ENCODE results near the gene CAV1.

The CAV1 gene

GRCh38 chr7:116532102-116532688 is 7.4 kb downstream of the CAV1 start:
- no peak for DNase-seq

DNA sequence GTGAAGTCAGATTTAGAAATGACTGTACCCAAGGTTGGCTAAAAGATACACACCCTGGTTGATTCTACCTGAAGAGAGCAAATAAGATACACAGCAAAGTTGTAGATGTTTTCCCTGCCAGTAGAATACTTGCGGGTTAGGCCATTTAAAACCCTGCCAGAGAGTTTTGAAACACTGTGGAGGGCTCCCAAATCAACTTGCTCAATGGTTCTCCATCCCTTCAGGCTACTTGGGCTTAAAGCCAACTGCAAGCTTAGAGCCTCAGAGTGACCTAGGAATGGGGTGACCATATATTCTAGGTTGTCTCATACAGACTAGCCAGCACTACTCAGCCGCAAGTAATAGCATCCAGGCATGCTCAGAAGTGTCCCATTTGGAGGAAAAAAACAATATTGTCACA is 10.0 kb downstream of the CAV1 start:
- no peak for DNase-seq

- DNase-seq, result no peak
Measured at GRCh38 chr7:116535416-116535815, 10.6 kb downstream of the CAV1 start.

GRCh38 chr7:116538138-116538537 is 13.3 kb downstream of the CAV1 start:
- no peak for DNase-seq

GRCh38 chr7:116539879-116540278 is 15.0 kb downstream of the CAV1 start:
- DNase-seq, result no peak

DNA sequence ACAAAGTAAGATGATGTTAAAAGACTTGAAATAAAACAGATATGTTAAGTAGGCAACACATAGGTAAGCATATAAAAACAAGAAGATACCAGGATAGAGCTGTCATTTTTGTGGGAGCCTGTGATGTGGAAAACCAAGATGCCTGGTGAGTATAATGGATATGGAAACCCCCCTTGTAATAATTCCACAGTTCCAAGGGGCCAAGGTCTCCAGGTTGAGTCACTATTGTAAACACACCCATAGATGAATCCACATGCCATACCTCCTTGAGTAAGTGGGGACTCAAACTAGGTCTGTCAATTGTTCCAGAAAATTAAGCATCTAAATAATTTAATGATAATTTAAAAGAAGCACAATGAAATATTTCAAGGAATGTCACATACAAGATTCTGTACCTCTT is 15.9 kb downstream of the CAV1 start:
- no peak for DNase-seq

- DNase-seq, result no peak
Measured at GRCh38 chr7:116541951-116542350, 17.1 kb downstream of the CAV1 start.

DNA sequence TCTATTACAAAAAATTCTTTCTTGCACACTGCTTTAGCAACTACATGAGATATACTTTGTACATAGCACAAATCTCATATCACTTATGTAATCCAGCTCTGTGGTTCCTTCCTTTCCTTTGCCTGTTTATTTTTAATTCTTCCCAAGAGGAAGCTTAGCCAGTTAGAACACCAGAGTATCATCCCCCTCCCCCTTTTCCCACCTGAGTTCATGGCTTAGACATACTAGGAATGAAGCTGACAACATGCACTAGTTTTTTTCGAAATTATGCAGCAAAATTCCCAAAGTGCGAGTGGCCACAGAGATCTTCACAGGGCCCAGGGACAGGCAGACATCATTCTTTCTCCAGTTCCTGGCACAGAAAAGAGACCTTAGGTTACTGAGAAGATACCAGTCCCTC is 17.8 kb downstream of the CAV1 start:
- no peak for DNase-seq

GRCh38 chr7:116543664-116544063 is 18.8 kb downstream of the CAV1 start:
- no peak for DNase-seq

DNA sequence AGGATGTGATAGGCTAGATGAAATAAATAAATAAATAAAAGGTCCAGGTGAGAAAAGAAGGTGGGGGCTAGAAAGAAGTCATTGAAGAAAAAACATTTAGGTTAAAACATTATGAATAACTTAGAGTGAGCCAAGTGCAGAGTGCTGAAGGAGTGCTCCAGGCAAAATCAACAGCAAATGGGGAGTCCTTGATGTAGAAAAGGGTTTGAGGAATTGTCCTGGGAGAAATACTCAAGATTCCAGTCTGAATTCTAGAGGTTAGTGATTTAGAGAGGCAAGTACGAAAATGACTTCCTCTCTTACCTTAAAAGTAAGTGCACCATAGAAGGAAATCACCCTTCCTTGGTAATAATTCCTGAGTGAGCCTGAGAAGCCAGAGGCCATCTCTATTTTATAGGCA is 19.7 kb downstream of the CAV1 start:
- DNase-seq, result no peak

DNA sequence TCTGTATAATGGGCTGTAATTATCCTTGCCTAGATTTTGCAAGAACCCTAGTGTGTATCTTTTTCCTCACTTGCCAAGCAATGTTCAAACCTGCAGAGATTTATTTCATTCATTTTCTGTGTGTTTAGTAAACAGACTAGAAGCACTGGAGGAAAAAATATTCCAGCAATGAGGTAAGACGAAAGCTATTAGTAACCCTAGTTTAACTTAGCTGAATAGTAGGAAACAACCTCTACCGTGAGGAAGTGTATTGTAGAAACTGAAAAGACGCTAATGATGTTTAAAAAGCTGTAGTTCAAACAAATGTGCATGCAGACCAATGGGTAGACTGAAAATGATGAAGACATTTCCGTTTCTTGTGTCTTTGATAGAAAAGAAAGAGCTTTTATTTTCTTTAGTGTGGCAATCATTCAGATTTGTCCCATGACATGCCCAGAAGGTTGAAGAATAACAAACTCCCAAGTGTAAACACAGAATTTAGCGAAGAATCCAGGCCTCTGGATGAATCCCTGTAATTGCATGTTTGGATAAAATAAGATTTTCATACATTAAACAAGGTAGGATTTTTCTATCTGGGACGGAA is 20.7 kb downstream of the CAV1 start:
- DNase-seq, result no peak

GRCh38 chr7:116546054-116546453 is 21.2 kb downstream of the CAV1 start:
- DNase-seq, result no peak

- DNase-seq, result no peak
Measured at GRCh38 chr7:116546916-116547315, 22.1 kb downstream of the CAV1 start.

- peak; percentile 36 for DNase-seq
Measured at GRCh38 chr7:116547347-116547746, 22.5 kb downstream of the CAV1 start.

- no peak for DNase-seq
Measured at GRCh38 chr7:116548506-116548905, 23.7 kb downstream of the CAV1 start.

DNA sequence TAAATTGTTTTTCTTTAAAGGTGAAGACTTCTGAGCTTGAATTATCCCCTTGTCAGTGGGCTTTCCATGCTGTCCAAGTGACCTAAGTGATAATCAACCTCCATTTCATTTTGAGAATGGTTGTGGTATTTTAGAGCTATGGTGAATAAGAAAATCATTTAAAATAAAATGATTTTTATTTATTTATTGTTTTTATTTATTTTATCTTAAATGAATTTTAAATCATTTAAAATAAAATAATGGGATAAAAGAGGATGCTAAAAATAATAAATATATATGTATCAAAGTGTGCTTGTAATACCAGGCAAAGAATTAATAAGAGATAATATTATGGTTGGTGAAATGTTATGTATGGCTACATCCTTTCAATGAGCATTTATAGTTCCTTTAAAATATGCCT is 24.5 kb downstream of the CAV1 start:
- DNase-seq, result no peak

- no peak for DNase-seq
Measured at GRCh38 chr7:116551692-116552091, 26.9 kb downstream of the CAV1 start.

DNA sequence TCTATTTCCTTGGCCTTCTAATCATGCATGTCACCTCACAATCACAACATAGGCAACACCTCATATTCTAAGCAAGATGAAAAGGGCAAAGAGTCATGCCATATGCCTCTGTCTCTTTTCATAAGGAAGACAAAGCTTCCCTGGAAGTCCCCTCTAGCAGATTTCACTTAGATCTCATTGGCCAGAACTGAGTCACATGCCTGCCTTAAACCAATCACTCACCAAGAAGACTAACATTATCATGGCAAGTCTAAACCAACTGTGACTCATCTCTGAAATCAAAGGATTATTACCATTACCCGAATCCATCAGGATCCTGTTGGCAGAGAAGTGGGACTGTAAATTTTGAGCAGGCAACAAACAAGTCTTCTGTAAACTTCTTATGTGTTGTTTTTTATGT is 27.8 kb downstream of the CAV1 start:
- no peak for DNase-seq

- DNase-seq, result no peak
Measured at GRCh38 chr7:116553168-116553964, 28.5 kb downstream of the CAV1 start.

DNA sequence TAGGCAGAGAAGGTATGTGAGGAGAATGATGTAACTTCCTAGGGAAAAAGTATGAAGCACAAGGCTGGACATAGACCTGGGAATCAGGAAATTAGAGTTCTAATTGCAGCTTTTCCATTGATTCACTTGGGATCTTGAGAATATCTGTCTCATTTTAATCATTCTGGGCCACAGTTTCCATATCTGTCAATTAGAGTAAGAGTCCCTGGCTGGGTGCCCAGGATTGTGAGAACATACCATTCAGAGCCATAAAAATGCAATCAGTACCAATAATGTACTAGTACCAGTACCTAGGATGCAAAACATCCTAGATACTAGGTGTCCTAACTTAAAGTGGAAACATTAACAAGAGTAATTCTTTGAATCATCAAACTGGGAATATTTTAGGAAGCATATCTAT is 29.6 kb downstream of the CAV1 start:
- no peak for DNase-seq

DNA sequence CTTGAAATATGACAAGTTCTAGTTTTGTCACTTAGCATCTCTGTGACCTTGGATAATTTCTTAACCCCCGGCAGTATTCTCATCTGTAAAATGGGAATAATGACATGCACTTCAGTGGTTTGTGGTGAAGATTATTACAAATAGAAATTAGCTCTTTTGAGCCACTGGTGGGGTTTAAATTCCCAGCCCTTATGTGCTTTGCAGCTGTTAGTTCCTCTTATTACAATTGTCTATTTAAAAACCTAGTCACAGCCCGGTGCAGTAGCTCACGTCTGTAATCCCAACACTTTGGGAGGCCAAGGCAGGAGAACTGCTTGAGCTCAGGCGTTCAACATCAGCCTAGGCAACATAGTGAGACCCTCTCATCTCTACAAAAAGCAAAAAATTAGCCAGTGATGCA is 30.1 kb downstream of the CAV1 start:
- no peak for DNase-seq

DNA sequence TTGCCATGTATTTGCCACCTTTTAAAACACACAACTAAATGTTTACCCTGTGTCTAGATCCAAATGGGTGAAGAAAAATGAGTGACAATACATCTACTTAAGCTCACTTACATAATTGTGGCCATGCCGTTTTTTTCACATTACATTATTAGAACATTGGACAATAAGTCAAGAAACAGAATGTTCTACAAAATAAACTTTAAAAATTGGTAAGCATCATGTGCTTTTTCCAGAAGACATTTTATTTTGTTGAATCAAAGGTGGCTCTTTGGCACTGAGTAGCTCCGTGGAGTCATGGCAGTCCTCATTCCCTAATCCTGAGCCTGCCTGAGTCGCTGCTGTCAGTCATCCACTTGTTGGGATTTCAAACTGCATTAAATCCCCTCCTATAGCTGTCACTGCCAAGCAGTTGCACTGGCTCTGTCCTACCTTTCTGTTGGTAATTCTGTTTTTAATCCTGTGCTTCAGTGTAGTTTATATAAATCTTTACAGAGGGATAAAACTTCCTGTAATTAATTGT is 32.3 kb downstream of the CAV1 start:
- DNase-seq, result no peak

- DNase-seq, result no peak
Measured at GRCh38 chr7:116557901-116558300, 33.1 kb downstream of the CAV1 start.

Data from GOT3 (cell line).